Natural killer cell (primary cell): Measurements from ENCODE around the gene CCDC88C. TPM values are rescaled to one million over a fixed set of nuclear protein-coding genes. Genes with fewer than 3 reads are reported as not detected.

ENCODE experiments used
- ATAC-seq, 3 donors: fragments of 150-1000 bp in 2 of 3; fragments of 200-7000 bp in 1 of 3; cut with Tn5 transposase; 1 replicate in 1 of 3; 2 replicates in 2 of 3; pipeline ENCODE4 v1.10.0; 2021; ENCODE audit warnings: mild to moderate bottlenecking in 2 of 3, moderate library complexity in 2 of 3
- DNase-seq, 2 donors: peaks; one replicate each; pipeline versions ENCODE4 v3.0.0 to v3.0.0-alpha.2; 2013 to 2021; ENCODE audit warnings: mixed read lengths in 1 of 2
- H3K27ac ChIP-seq: one replicate; pipeline ENCODE4 v1.5.1; 2013; ENCODE audit warnings: mild to moderate bottlenecking, low read length
- H3K27me3 ChIP-seq: one replicate; pipeline ENCODE4 v1.6.1; 2013; ENCODE audit warnings: low read length; ENCODE audit not compliant: control insufficient read depth, insufficient read depth
- H3K36me3 ChIP-seq: one replicate; pipeline ENCODE4 v1.6.1; 2013; ENCODE audit warnings: low read length; ENCODE audit not compliant: control insufficient read depth, insufficient read depth
- H3K4me1 ChIP-seq: one replicate; pipeline ENCODE4 v1.6.1; 2013; ENCODE audit warnings: low read length; ENCODE audit not compliant: control insufficient read depth, insufficient read depth
- H3K4me3 ChIP-seq: one replicate; pipeline ENCODE4 v1.5.1; 2013; ENCODE audit warnings: low read length
- H3K9me3 ChIP-seq: one replicate; pipeline ENCODE4 v1.6.1; 2013; ENCODE audit warnings: low read length; ENCODE audit not compliant: control insufficient read depth, insufficient read depth
- H3K27ac Mint-ChIP-seq, 2 donors: one replicate each; pipeline ENCODE4 v1.8.0; 2022; ENCODE audit warnings: mild to moderate bottlenecking in 2 of 2, mixed read lengths in 2 of 2, moderate library complexity in 1 of 2
- H3K27me3 Mint-ChIP-seq, 2 donors: one replicate each; pipeline ENCODE4 v1.8.0; 2022; ENCODE audit warnings: low read depth in 2 of 2, mixed read lengths in 2 of 2
- H3K36me3 Mint-ChIP-seq: one replicate; pipeline ENCODE4 v1.8.0; 2022; ENCODE audit warnings: mixed read lengths
- H3K4me1 Mint-ChIP-seq, 2 donors: one replicate each; pipeline ENCODE4 v1.8.0; 2022; ENCODE audit warnings: mixed read lengths in 2 of 2
- H3K4me3 Mint-ChIP-seq: one replicate; pipeline ENCODE4 v1.8.0; 2022; ENCODE audit warnings: mild to moderate bottlenecking, moderate library complexity, mixed read lengths
- H3K9me3 Mint-ChIP-seq, 2 donors: one replicate each; pipeline ENCODE4 v1.8.0; 2022; ENCODE audit warnings: mixed read lengths in 2 of 2
- CTCF ChIP-seq: fragments of 200-600 bp; IDR thresholded peaks from one replicate; pipeline ENCODE4 v1.8.0; 2022; ENCODE audit warnings: antibody characterized with exemption
- WGBS: methylation state at CpG from one replicate; pipeline ENCODE4 v1.1.7; 2013; ENCODE audit warnings: missing lambda C conversion rate; ENCODE audit not compliant: insufficient coverage; 5-methylcytosine and 5-hydroxymethylcytosine counted together
- intact Hi-C: fragments of 100-400 bp; cut with micrococcal nuclease; formaldehyde crosslinking; loops from one replicate; pipeline ENCODE4 v1.14.2; 2022
- total RNA-seq, 4 donors: library from RNA; stranded (reverse); fragments of 120-200 nt in 1 of 4; gene quantifications; one replicate each; pipeline versions ENCODE4 v1.2.3 to v1.2.4, GENCODE V29; 2013 to 2022

Gene CCDC88C
- total RNA-seq, 3 donors from 2014 or later (not counting 1 experiment from before 2014, with no cell fraction given): 432 to 516 (median 438) TPM

GRCh38 chr14:91396013-91396660 lies 21.5 kb downstream of the CCDC88C start:
- 64% methylated on average over 23 of the region's 23 CpGs for WGBS
- no peak overlapping the region for H3K4me3 ChIP-seq

GRCh38 chr14:91395466-91395865 lies 22.2 kb downstream of the CCDC88C start:
- Histone ChIP-seq H3K9me3 (no peaks in the 10 kb centered on the region), H3K27ac (peak overlapping the region; percentile 82), H3K4me1 (peaks cover 100% of the 10 kb centered on the region), H3K4me3 (no peak overlapping the region), H3K36me3 (peaks cover 6% of the 10 kb centered on the region), H3K27me3 (no peaks in the 10 kb centered on the region)
- TF ChIP-seq CTCF: no peak
- H3K4me1 Mint-ChIP-seq: peaks cover 93 to 95% of the 10 kb centered on the region in 2 donors
- H3K4me3 Mint-ChIP-seq: peak overlapping the region; percentile 79
- DNase-seq: no peak
- H3K27me3 Mint-ChIP-seq: no peaks in the 10 kb centered on the region
- H3K27ac Mint-ChIP-seq: peak overlapping the region; percentile 96 to 98
- ATAC-seq: no peak
- H3K36me3 Mint-ChIP-seq: no peaks in the 10 kb centered on the region
- intact Hi-C loops: no loop called here
- WGBS: 67% methylated on average over 5 of the region's 5 CpGs
- H3K9me3 Mint-ChIP-seq: no peaks in the 10 kb centered on the region

More at GRCh38 chr14:91396013-91396660, 21.5 kb downstream of the CCDC88C start:
- Mint-ChIP-seq H3K9me3 (no peaks in the 10 kb centered on the region), H3K27ac (peak overlapping the region; percentile 96 to 98), H3K4me1 (peaks cover 93 to 94% of the 10 kb centered on the region in 2 donors), H3K36me3 (no peaks in the 10 kb centered on the region), H3K27me3 (no peaks in the 10 kb centered on the region), H3K4me3 (peak overlapping the region; percentile 79)
- ATAC-seq (no peak), DNase-seq (no peak)
- TF ChIP-seq CTCF: no peak
- H3K4me1 ChIP-seq: peaks cover 95% of the 10 kb centered on the region
- intact Hi-C loops: no loop called here
- H3K9me3 ChIP-seq: no peaks in the 10 kb centered on the region
- no peaks in the 10 kb centered on the region for H3K27me3 ChIP-seq
- H3K36me3 ChIP-seq: peaks cover 6% of the 10 kb centered on the region
- H3K27ac ChIP-seq: peak overlapping the region; percentile 82

GRCh38 chr14:91394105-91395081 lies 23.2 kb downstream of the CCDC88C start:
- Histone ChIP-seq H3K4me1 (peaks cover 98% of the 10 kb centered on the region), H3K27me3 (no peaks in the 10 kb centered on the region), H3K4me3 (no peak overlapping the region), H3K27ac (peak overlapping the region; percentile 82), H3K9me3 (no peaks in the 10 kb centered on the region), H3K36me3 (peaks cover 6% of the 10 kb centered on the region)
- ATAC-seq (no peak), DNase-seq (peak in 1 of 2 donors; percentile 49)
- Mint-ChIP-seq H3K4me1 (peaks cover 88 to 94% of the 10 kb centered on the region in 2 donors), H3K9me3 (no peaks in the 10 kb centered on the region), H3K36me3 (no peaks in the 10 kb centered on the region), H3K4me3 (peak overlapping the region; percentile 79), H3K27ac (peak overlapping the region; percentile 96 to 98), H3K27me3 (no peaks in the 10 kb centered on the region)
- WGBS: 79% methylated on average over 17 of the region's 17 CpGs
- intact Hi-C loops: no loop called here
- TF ChIP-seq CTCF: no peak
